ENCODE results near the gene SLC22A2. TPM values are rescaled to one million over a fixed set of nuclear protein-coding genes. Genes with fewer than 3 reads are reported as not detected.

The SLC22A2 gene
- total RNA-seq, 1 donor from 2014 or later = not detected

GRCh38 chr6:160167604-160168399, 90.8 kb downstream of the SLC22A2 start:
- Histone ChIP-seq H3K36me3 (no peaks in the 10 kb centered on the region), H3K4me3 (no peak overlapping the region), H3K27ac (no peak overlapping the region), H3K27me3 (ENCODE audit: low read depth) (no peaks in the 10 kb centered on the region), H3K4me1 (no peaks in the 10 kb centered on the region), H3K9me3 (no peaks in the 10 kb centered on the region)
- TF ChIP-seq, protein P1, sequence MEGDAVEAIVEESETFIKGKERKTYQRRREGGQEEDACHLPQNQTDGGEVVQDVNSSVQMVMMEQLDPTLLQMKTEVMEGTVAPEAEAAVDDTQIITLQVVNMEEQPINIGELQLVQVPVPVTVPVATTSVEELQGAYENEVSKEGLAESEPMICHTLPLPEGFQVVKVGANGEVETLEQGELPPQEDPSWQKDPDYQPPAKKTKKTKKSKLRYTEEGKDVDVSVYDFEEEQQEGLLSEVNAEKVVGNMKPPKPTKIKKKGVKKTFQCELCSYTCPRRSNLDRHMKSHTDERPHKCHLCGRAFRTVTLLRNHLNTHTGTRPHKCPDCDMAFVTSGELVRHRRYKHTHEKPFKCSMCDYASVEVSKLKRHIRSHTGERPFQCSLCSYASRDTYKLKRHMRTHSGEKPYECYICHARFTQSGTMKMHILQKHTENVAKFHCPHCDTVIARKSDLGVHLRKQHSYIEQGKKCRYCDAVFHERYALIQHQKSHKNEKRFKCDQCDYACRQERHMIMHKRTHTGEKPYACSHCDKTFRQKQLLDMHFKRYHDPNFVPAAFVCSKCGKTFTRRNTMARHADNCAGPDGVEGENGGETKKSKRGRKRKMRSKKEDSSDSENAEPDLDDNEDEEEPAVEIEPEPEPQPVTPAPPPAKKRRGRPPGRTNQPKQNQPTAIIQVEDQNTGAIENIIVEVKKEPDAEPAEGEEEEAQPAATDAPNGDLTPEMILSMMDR (IDR thresholded peaks at IDR 0.05) = no peak
- DNase-seq (no peak), ATAC-seq (no peak)
- intact Hi-C loops (cut with DNase I) = no loop called here

Other genes with a start within 250 kb of the SLC22A2 start
- 2.6 TPM for gene SLC22A1, start 137.0 kb downstream of the SLC22A2 start, total RNA-seq
- 37.7 TPM for gene SLC22A3, start 89.6 kb upstream of the SLC22A2 start, total RNA-seq

Data from lower lobe of right lung (tissue), 2 donors.